Cardiac fibroblast (primary cell): Measurements from ENCODE around the gene CNTFR.

Experiments used
- DNase-seq, 2 donors: peaks; one replicate each; pipeline versions ENCODE4 v3.0.0 to v3.0.0-alpha.2; 2010; ENCODE audit warnings: low read depth in 2 of 2
- H3K4me3 ChIP-seq, 2 donors: replicated peaks in 1 of 2; 1 replicate in 1 of 2; 2 replicates in 1 of 2; pipeline ENCODE4 v1.5.1; 2011; ENCODE audit warnings: low read depth in 2 of 2, low read length in 2 of 2, mild to moderate bottlenecking in 2 of 2, moderate library complexity in 1 of 2
- CTCF ChIP-seq: IDR thresholded peaks from one replicate; pipeline ENCODE4 v1.5.1; 2011; ENCODE audit warnings: low read depth, mild to moderate bottlenecking, low read length, inconsistent platforms

The CNTFR gene

GRCh38 chr9:34579104-34579807 lies 10.3 kb downstream of the CNTFR start:
- H3K4me3 ChIP-seq, result no peak overlapping the region
- TF ChIP-seq CTCF, result no peak
- no peak for DNase-seq

- no peak for TF ChIP-seq CTCF
Observed at GRCh38 chr9:34578241-34579103, 11.1 kb downstream of the CNTFR start.

GRCh38 chr9:34577400-34578240 lies 11.9 kb downstream of the CNTFR start:
- no peak overlapping the region for H3K4me3 ChIP-seq
- TF ChIP-seq CTCF, result no peak
- no peak for DNase-seq

More at GRCh38 chr9:34578241-34579103, 11.1 kb downstream of the CNTFR start:
- no peak overlapping the region for H3K4me3 ChIP-seq
- peak; percentile 46 to 53 for DNase-seq

- no peak overlapping the region for H3K4me3 ChIP-seq
- TF ChIP-seq CTCF, result no peak
- no peak for DNase-seq
Observed at GRCh38 chr9:34576597-34577399, 12.7 kb downstream of the CNTFR start.

GRCh38 chr9:34575862-34576596 lies 13.5 kb downstream of the CNTFR start:
- no peak overlapping the region for H3K4me3 ChIP-seq
- no peak for TF ChIP-seq CTCF
- no peak for DNase-seq

- DNase-seq, result no peak
- H3K4me3 ChIP-seq, result no peak overlapping the region
- TF ChIP-seq CTCF, result no peak
Observed at GRCh38 chr9:34575241-34575640, 14.3 kb downstream of the CNTFR start.
